ENCODE results near the gene SPO11. TPM values are rescaled to one million over a fixed set of nuclear protein-coding genes. Genes with fewer than 3 reads are reported as not detected.

SPO11 gene
- total RNA-seq, 1 experiment from 2014 or later: not detected

DNA sequence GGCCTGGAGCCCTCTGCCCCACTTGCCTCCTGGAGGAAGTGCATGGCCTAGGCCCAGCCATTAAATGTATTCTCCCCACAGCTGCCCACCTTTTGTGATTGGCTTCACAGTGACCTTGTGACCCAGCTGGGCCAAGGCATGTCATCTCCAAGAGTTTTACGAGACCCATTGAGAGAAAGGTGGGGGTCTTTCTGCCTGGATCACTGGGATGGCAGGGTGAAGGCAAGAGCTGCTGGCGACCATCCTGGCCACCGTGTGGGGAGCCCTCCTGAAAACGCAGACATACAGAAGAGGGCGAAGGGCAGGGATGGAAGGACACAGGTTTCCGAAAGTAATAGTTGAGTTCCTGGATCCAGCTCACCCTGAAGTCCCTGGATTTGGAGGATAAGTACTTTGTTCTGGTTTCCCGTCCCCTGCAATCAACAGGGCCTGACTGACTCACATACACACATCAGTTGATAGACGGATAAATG, 12.3 kb upstream of the SPO11 start:
- POLR2A ChIA-PET: no interaction called here
- H3K27me3 ChIP-seq (ENCODE audit: insufficient read depth, low read length): no peaks in the 10 kb centered on the region; the same call in 1 of the 2 replicates
- H3K36me3 ChIP-seq (ENCODE audit: control insufficient read depth in 1 of 2, insufficient read depth in 2 of 2, low read length in 2 of 2): no peaks in the 10 kb centered on the region
- TF ChIP-seq EZH2phosphoT487 (IDR thresholded peaks at IDR 0.05; ENCODE audit: borderline replicate concordance): no peak
- no peak for TF ChIP-seq ZFX (IDR thresholded peaks at IDR 0.05)
- no peak for TF ChIP-seq SIN3A (IDR thresholded peaks at IDR 0.05; ENCODE audit: low read depth)
- TF ChIP-seq EZH2 (IDR thresholded peaks at IDR 0.05): no peak
- no peak for TF ChIP-seq ELF1 (IDR thresholded peaks at IDR 0.05; ENCODE audit: borderline replicate concordance, low read depth)
- TF ChIP-seq JUND (IDR thresholded peaks at IDR 0.05): no peak
- TF ChIP-seq, protein P1, sequence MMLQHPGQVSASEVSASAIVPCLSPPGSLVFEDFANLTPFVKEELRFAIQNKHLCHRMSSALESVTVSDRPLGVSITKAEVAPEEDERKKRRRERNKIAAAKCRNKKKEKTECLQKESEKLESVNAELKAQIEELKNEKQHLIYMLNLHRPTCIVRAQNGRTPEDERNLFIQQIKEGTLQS (IDR thresholded peaks at IDR 0.05): no peak
- no peak overlapping the region for H2AFZ ChIP-seq (ENCODE audit: low read depth, low read length, poor library complexity, severe bottlenecking)
- ATAC-seq (no peak), DNase-seq (ENCODE audit: low read depth, low spot score) (no peak)
- no peak overlapping the region for H3K27ac ChIP-seq (ENCODE audit: low read depth, low read length)
- RAD21 ChIA-PET (ENCODE audit: low non-redundant PET in 1 of 2, low total read pairs in 2 of 2, uncharacterized antibody in 2 of 2, unreplicated experiment in 2 of 2): no interaction called here
- H3K79me2 ChIP-seq (ENCODE audit: insufficient read depth, low read length): no peaks in the 10 kb centered on the region
- no peak overlapping the region for H3K4me2 ChIP-seq (ENCODE audit: low read length)
- intact Hi-C loops (cut with micrococcal nuclease): no loop called here
- BruUV-seq (replicated peaks): no TSS peak
- no peaks in the 10 kb centered on the region for H3K9me3 ChIP-seq (ENCODE audit: control insufficient read depth in 1 of 2, insufficient read depth in 1 of 2, low read depth in 1 of 2, low read length in 2 of 2)
- no peaks in the 10 kb centered on the region for H3K4me1 ChIP-seq (ENCODE audit: control insufficient read depth in 1 of 2, insufficient read depth in 2 of 2, low read length in 2 of 2)
- no peaks in the 10 kb centered on the region for H3K9me2 ChIP-seq (ENCODE audit: insufficient read depth)
- CTCF ChIA-PET: no interaction called here
- H3K4me3 ChIP-seq (replicated peaks in 1 of 2; ENCODE audit: low read depth in 1 of 2, low read length in 2 of 2): no peak overlapping the region
- no peaks in the 10 kb centered on the region for H4K20me1 ChIP-seq (ENCODE audit: insufficient read depth)
- H3K9ac ChIP-seq (ENCODE audit: low read length): no peak overlapping the region

DNA sequence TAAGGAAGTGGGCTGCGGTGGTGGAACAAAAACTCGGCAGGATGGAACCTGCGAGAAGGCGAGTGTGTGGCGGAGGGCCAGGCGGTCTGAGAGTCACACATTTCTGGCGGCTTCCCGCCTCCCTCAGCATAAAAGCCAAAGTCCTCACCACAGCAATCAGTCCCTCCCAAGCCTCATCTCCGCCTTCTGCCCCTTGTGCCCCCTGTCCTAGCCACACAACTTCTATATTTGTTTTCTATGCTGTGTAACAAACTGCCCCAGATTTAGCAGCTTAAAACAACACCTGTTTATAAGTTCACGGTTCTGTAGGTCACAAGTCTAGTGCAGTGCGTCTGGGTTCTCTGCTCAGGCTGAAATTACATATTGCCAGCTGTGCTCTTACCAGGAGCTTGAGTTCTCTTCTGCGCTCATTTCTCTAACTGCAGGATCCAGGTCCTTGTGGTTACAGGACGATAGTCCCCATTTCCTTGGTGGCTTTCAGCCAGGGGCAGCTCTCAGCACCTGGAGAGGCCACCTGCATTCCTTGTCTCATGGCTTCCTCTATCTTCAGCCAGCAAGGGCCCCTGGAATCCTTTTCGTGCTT, 11.7 kb upstream of the SPO11 start:
- no peaks in the 10 kb centered on the region; the same call in 1 of the 2 replicates for H3K27me3 ChIP-seq (ENCODE audit: insufficient read depth, low read length)

More for the DNA sequence above, 11.7 kb upstream of the SPO11 start:
- BruUV-seq (replicated peaks): no TSS peak
- no peaks in the 10 kb centered on the region for H3K9me3 ChIP-seq (ENCODE audit: control insufficient read depth in 1 of 2, insufficient read depth in 1 of 2, low read depth in 1 of 2, low read length in 2 of 2)
- no peak for ATAC-seq
- ChIA-PET CTCF (no interaction called here), POLR2A (no interaction called here), RAD21 (ENCODE audit: low non-redundant PET in 1 of 2, low total read pairs in 2 of 2, uncharacterized antibody in 2 of 2, unreplicated experiment in 2 of 2) (no interaction called here)
- no peak for TF ChIP-seq FOSL1 (IDR thresholded peaks at IDR 0.05; ENCODE audit: low read depth)
- no peaks in the 10 kb centered on the region for H3K36me3 ChIP-seq (ENCODE audit: control insufficient read depth in 1 of 2, insufficient read depth in 2 of 2, low read length in 2 of 2)
- intact Hi-C loops (cut with micrococcal nuclease): no loop called here
- H2AFZ ChIP-seq (ENCODE audit: low read depth, low read length, poor library complexity, severe bottlenecking): no peak overlapping the region
- no peak overlapping the region for H3K9ac ChIP-seq (ENCODE audit: low read length)
- H4K20me1 ChIP-seq (ENCODE audit: insufficient read depth): no peaks in the 10 kb centered on the region
- H3K27ac ChIP-seq (ENCODE audit: low read depth, low read length): no peak overlapping the region
- peaks cover 2 to 5% of the 10 kb centered on the region in 2 experiments; a peak in 3 of 4 replicates for H3K4me1 ChIP-seq (ENCODE audit: control insufficient read depth in 1 of 2, insufficient read depth in 2 of 2, low read length in 2 of 2)
- no peak overlapping the region for H3K4me3 ChIP-seq (replicated peaks in 1 of 2; ENCODE audit: low read depth in 1 of 2, low read length in 2 of 2)
- DNase-seq (ENCODE audit: low read depth, low spot score): no peak
- no peaks in the 10 kb centered on the region for H3K79me2 ChIP-seq (ENCODE audit: insufficient read depth, low read length)
- H3K9me2 ChIP-seq (ENCODE audit: insufficient read depth): no peaks in the 10 kb centered on the region
- H3K4me2 ChIP-seq (ENCODE audit: low read length): no peak overlapping the region
